HG02759 (cell line): ENCODE results near the gene SPTLC1.
"Not testable (repeated sequence)": the region's sequence is repeated elsewhere in the genome, so short reads cannot be mapped to it uniquely, and the experiment has no call there.

Source experiments
- ATAC-seq: cut with Tn5 transposase; IDR thresholded peaks from one replicate; pipeline ENCODE4 v1.9.1; 2021; ENCODE audit warnings: mild to moderate bottlenecking, moderate library complexity; ENCODE audit not compliant: unreplicated experiment

SPTLC1 gene

DNA sequence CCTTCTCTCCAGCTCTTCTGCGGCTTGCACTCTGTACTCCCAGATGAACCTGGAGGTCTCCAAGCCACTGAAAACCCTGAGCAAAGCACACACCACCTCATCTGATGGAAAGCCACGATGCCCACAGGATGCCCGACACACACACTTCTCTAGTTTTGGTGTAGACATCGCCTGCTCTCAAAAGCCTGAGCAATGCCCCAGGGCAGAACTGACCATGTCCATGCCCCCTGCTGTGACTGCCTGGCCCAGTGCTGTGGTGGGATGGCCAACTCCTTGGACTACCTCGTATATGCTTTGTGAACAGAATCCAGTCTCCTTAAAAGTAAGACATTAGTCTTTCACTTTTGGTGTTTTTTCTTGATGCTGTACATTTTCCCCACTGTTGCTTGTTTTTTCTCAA, 81.2 kb downstream of the SPTLC1 start:
- ATAC-seq: no peak

DNA sequence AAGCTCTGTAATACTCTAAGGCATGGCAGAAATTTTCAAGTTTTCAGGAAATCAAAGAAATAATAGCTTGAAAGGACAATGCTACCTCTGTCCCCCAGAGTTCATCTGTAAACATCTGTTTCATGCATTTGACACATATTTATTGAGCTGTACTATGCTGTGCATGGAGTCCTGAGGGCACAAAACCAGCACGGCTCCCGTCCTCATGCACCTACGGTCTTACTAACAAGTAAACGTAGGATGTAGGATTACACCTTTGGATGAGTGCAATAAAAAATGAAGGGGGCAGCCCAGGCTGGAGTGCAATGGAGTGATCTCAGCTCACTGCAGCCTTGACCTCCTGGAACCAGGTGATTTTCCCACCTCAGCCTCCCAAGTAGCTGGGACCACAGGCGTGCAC, 81.9 kb downstream of the SPTLC1 start:
- ATAC-seq: no peak

DNA sequence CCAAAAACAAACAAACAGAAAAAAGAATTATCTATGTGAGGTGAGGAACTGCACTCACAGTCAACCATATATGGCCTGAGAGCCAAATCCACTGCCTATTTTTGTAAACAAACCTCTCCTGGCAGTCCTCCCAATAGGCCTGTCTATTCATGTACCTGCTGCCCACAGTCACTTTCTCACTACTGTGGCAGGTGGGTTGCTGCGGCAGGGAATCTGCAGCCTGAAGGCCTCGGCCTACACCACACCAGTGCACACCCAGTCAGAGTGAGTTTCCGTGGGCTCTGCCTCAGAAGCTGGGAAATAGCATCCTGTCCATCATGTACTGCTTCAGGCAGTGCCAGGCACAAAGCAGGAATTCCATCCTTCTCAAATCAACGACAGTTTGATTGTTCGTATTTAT, 82.3 kb downstream of the SPTLC1 start:
- ATAC-seq: no peak

DNA sequence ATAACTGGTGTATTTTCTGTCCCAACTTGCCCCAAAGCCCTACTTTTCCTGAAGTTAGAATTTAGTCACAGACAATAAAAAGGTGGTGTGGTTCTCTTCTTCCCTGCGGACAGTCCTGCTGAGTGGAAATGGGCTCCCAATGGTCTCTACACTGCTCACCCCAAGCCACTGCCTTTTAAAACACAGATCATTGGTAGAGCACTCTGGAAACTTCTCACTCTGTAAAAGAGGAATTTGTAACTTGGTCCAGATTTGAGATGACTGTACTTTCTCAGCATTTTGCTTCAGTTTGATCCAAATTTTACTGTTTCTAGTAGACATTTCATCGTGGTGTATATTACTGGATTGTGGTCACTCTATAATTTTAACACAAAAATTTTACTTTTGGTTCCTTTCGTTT, 84.8 kb downstream of the SPTLC1 start:
- no peak for ATAC-seq

DNA sequence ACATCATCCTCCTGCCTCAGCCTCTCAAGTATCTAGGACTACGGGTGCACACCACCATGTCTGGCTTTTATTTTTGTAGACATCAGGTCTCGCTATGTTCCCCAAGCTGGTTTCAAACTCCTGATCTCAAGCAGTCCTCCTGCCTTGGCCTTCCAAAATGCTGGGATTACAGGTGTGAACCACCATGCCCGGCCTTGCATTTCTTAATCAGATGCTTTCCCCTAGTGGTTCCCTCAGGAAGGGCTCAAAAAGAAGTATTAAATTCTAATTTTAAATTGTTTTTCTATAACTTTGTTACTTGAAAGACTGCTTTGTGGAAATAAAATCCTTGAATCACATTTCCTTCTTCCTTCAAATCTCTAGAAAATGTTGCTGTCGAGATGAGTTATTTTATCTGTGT, 85.7 kb downstream of the SPTLC1 start:
- ATAC-seq: no peak

DNA sequence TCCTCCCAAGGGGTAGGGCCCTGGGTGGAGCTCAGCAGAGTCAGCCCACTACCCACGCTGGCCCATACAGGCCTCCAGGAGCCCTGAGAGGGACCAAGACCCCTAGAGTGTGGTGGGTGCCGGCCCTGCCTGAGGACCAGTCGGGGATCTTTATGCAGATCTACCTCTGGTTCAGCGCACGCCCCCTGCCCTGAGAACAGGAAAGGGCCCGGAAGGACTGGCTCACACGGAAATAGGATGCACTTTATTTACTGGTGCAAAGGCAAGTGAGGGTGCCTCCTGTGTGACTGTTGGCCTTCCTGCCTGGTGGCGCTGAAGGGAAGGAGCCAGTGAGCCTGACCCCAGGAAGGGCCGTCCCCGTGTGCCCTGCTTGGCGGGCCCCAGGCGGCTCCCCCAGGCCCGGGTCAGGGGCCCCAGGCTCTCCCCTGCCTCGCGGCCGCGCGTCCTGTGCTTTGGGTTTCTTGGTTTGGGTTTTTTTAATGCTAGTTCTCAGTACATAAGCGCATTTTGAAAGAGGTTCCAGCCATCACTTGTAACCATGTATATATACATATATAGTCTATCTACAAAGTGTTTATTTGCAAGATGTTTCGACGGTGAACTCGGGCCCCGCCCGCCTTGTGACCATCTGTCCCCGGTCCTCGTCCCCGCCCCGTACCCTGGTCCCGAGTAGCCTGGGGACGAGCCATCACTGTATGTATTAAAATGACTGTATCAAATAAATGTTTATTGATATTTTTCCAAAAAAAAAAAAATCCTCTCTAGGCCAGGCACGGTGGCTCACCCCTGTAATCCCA, 88.8 kb downstream of the SPTLC1 start:
- no peak for ATAC-seq

DNA sequence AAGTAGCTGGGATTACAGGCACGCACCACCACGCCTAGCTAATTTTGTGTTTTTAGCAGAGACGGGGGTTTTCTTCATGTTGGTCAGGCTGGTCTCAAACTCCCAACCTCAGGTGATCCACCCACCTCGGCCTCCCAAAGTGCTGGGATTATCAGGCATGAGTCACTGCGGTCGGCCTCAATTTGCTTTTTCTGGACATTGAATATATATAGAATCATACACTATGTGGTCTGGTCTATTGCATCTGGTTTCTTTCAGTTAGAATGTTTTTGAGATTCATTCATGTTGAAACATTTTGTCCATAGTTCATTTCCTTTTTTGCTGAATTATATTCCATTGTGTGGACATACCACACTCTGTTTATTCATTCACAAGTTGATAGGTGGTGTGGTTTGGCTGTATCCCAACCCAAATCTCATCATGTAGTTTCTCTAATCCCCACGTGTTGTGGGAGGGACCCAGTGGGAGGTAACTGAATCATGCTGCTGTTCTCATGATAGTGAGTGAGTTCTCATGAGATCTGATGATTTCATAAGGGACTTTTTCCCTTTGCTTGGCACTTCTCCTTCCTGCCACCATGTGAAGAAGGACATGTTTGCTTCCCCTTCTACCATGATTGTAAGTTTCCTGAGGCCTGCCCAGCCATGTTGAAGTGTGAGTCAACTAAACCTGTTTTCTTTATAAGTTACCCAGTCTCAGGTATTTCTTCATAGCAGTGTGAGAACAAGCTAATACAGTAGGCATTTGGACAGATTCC, 93.2 kb downstream of the SPTLC1 start:
- not testable (repeated sequence) for ATAC-seq

DNA sequence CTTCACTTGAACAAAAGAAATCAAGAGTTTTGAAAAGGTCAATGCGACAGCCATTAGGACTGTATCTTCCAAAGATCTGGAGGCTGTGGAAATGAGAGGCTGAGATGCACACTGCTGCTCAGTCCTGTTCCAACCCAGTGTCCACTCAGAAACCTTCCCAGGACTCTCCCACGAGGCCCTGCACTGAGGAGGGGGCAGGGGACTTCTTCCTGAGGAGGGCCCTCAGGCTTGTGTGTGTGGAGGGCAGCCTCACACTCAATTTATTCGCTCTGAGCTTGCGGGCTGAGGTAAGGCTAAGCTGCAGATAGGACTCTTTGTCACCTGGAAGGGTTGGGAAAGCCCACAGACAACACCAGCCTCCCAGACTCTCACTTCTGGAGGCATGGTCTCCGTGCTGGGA, 95.6 kb downstream of the SPTLC1 start:
- ATAC-seq: no peak

DNA sequence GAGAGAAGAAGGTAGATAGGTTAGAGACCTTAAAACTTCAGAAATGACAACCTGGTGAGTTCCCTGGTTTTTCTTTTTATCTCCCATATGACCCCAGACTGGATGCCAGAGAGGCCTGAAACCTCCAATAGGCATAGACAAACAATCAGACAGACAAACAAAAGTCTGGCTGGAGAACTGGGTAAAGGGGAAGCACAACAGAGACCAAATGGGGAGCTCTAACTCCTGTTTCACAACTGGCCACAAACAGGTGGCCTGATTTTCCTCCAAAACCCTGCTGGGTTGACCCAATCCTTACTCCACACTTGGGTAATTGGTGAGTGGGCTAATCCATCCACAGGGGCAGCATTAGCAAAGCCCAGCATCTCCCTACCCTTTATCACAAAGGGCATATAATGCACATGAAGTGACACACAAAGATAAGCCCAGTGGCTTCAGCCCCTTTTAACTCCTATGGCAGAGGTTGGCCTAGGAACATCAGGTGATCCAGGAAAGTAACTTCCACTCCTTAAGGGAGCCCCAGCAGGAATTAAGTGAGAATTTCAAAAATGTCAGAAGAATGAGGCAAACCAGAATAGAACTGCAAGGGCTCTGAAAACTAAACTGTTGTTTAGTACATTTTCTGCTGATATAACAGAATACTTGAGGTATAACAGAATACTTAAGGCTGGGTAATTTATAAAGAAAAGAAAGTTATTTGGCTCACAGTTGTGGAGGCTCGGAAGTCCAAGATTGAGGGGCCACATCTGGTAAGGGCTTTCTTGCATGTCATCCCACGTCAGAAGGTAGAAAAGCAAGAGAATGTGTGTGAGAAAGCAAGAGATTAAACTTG, 104.3 kb downstream of the SPTLC1 start:
- no peak for ATAC-seq

DNA sequence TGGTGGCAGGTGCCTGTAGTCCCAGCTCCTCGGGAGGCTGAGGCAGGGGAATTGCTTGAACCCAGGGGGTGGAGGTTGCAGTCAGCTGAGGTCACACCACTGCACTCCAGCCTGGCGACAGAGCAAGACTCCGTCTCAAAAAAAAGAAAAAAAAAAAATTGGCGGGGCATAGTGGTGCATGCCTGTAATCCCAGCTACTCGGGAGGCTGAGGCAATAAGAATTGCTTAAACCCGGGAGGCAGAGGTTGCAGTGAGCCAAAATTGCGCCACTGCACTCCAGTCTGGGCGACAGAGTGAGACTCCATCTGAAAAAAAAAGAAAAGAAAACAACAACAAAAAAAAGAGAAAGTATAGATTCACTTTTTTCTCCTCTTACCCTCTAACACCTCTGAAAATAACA, 105.0 kb downstream of the SPTLC1 start:
- not testable (repeated sequence) for ATAC-seq

DNA sequence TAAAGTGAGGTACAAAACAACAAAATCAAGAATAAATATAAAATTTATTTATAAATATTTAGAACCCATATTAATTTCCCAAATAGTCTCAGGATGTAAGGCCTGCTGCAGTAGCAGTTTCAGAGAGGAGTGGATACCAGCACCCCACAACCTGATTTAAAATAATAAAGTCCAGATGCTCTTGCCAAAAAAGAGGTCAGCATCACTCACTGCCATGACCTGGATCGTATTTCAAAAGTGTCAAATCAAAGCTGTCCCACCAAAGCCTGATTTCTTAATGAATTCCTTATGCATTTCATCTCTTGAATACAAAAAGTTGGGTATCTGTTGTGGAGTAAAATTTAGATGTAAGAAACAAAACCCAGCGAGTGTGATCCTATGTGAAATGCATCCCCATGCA, 107.2 kb downstream of the SPTLC1 start:
- no peak for ATAC-seq

DNA sequence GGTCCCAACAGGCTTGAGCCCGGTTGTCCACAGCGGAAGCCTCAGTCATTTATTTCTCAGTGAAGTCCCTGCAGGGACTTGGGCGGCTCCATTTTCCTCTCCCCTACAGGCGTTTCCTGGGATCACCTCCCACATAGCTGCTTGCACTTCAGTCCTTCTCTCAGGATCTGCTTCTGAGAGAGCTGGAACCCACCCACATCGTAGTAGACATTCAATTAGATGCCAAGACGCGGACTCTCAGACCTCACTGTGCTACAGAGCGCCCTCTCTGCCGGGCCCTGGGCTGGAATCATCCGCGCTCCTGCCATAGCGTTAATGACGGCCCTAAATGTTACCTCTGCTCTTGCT, 111.2 kb downstream of the SPTLC1 start:
- ATAC-seq: no peak

DNA sequence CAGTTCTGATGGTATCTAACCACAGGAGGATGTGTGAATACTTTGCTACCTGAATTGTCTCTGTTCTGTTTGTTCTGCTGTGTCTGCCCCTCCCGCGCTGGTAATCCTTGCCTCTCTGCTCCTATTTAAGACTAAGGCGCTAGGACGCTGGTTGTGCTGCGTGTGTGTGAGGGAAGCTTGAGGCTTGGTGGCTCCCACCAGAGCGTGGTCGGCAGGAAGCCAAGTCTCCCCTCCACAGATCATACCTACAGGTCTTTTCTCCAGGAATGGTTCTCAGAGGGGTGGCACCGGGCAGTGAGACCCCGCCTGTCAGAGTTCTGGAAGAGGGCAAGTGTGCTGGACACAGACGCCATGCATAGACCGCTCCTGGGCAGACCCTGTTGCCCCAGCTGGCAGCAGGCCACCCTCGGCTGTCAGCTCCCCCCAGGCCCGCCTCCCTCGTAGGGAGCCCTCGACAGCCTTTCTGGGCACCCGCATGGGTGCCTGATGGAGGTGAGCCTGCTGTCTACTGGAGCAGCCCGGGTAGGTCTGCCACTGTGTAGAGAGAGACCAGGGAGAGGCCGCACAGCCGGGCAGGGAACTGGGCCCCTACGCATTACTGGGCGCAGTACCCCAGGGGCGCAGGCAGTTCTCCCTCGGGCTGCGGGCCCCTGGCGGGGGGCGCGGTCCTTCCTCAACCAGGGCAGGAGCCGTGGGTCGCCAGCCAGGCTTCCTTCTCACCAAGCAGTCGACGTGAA, 111.7 kb downstream of the SPTLC1 start:
- ATAC-seq: no peak

DNA sequence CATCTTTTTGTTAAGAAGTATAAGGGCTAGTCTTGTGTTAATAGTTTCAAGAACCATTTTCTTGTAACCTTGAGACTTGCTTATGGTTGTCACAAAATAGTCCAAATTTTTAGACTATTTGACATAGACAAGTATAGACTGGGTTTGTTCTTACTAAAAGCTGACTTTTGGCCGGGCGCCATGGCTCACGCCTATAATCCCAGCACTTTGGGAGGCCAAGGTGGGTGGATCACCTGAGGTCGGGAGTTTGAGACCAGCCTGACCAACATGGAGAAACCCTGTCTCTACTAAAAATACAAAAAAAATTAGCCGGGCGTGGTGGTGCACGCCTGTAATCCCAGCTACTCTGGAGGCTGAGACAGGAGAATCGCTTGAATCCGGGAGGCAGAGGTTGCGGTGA, 113.3 kb downstream of the SPTLC1 start:
- ATAC-seq: not testable (repeated sequence)

DNA sequence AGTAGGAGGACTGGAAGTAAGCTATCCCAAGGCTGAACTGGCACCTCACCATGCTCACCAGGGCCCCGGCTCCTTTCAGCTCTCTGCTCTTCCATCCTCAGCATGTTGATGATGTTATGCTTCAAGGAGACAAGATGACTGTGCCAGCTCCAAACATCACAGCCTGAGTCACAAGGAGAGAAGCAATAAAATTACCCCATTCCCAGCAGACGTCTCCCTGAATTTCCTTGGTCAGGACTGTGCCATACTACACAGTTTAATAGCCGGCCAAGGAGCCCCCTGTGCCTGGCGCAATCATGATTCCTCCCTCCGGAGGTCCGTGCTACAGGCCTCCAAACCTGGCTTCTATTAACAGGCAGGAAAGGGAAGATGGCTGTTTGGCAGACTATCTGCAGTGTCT, 114.0 kb downstream of the SPTLC1 start:
- no peak for ATAC-seq

DNA sequence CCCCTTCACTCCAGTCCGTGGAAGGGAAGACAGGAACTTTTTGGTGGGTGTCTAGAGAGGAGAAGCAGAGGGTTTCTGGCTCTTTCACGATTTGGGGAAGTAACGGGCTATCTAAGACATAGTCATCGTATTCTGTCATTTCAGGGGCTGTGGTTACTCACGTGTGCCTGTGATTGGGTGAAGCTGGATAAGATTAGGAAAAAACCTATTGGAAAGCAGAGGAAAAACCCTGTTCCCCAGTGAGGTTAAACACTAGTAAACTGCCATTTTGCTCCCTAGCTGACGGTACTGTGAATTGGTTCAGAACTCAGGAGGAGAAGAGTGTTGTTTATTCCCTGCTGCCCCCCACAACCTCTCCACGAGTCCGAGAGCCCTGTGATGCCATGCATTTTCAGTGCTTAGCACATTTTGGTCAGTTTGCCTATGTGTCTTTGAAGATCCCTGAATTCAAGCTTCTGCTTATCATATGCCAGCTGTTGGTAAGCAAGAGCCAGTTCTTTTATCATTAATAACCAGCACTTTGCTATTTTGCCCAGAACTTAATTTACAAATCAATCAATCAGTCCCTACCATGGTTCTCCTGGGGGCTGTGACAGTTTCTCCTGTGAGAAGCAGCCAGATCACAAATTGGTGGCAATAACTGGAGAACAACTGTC, 120.1 kb downstream of the SPTLC1 start:
- ATAC-seq: no peak

DNA sequence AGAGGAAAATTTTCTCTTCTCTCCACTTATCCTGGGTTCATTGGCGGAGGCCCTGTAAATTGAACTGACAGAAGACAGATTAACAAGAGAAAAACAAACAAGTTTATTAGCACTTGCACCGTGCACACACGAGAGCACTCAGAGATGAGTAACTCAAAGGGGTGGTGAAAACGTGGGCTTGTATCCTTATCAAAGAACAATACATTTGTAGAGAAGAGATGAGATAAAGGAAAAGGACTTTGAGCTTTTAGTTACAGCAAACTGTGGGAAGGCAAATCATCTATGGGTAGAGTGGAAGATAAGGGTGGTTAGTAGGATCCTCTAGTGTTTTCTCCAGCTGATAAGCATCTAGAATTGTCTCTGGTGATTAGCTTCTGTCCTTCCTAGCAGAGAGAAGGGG, 120.8 kb downstream of the SPTLC1 start:
- no peak for ATAC-seq

DNA sequence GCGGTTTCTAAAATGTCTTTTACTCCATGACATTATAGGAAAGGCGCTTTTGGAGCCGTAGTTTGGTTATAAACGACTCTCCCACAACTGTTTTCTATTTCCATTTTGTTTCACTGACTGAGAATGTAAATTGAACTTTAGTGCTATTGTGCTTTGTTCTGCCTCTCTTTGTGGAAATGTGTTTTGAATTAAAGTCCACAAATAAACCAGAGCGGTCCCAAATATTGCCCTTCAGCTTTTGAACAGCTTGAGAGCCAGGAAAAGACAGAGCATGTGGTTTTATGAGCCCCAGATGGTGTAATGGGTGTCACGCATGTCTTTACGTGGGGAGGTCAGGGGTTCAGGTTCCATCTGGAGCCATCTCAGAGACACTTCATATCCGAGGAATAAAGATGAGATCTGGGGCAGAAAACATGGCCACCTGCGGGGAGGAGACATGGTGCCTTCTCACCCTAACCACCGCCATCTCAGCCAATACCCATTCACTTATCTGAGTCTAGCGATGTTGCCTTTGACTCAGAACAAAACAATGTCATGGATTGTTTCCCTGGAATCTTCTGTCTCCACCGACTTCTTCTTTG, 122.7 kb downstream of the SPTLC1 start:
- no peak for ATAC-seq

DNA sequence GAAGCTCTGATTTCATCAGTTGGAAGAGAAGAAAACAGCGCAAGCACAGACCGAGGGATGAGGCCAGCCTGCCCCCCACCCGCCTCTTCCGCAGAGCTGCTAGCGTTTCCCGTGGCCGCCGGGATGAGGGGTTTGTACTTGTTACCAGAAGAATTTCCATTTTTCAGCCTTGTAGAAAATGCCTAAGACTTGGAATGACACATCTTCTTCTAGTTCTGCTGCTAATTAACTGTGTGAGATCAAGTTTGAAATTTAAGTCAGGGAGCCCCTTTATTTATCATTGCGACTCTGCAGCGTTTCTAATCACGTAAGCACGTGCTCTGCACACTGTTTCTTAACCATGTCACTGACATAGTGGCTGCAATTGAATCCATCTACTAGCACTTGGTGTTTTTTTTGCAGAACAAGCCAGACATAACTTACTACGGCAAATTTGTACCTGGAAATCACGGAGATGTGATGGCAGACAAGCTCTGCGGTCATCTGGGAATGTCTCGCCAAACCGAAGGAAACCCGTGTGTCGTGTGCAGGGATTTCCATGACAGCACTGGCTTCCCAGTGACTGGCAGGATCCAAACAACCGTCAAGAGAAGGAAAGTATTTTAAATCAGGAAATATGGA, 123.4 kb downstream of the SPTLC1 start:
- no peak for ATAC-seq

DNA sequence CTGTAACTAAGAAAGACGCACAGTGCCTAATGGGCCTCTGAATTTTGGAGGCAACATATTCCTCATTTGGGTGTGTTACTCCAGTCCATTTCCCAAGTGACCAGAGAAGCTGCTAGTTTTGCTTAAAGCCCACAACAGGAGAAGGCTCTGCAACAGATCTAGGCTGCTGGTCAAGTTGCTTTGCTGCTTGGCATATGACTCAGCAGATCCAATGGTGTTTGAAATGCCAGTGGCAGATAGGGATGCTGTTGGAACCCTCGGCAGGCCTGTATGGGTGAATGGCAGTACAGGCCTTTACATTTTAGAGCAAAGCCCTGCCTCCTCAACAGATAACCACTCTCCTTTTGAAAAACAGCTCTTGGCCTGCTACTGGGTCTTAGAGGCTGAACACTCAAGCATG, 129.0 kb downstream of the SPTLC1 start:
- ATAC-seq: no peak
